ENCODE data around the gene MCF2L2.

Gene MCF2L2

GRCh38 chr3:183410280-183410679 lies 18.1 kb downstream of the MCF2L2 start:
- TF ChIP-seq CTCF (IDR thresholded peaks at IDR 0.05) (no peak), ZFX (IDR thresholded peaks at IDR 0.05; ENCODE audit: borderline replicate concordance) (no peak)
- H3K27ac ChIP-seq, result no peak overlapping the region

- H3K27ac ChIP-seq, result no peak overlapping the region
- TF ChIP-seq ZFX (IDR thresholded peaks at IDR 0.05; ENCODE audit: borderline replicate concordance) (no peak), CTCF (IDR thresholded peaks at IDR 0.05) (no peak)
Observed at GRCh38 chr3:183409219-183409618, 19.2 kb downstream of the MCF2L2 start.

- no peak for TF ChIP-seq ZFX (IDR thresholded peaks at IDR 0.05; ENCODE audit: borderline replicate concordance)
- no peak for TF ChIP-seq CTCF (IDR thresholded peaks at IDR 0.05)
- no peak overlapping the region for H3K27ac ChIP-seq
Observed at GRCh38 chr3:183401678-183402077, 26.7 kb downstream of the MCF2L2 start.

- no peak overlapping the region for H3K27ac ChIP-seq
- no peak for TF ChIP-seq CTCF (IDR thresholded peaks at IDR 0.05)
- no peak for TF ChIP-seq ZFX (IDR thresholded peaks at IDR 0.05; ENCODE audit: borderline replicate concordance)
Observed at GRCh38 chr3:183400352-183400751, 28.1 kb downstream of the MCF2L2 start.

GRCh38 chr3:183396662-183397391 lies 31.6 kb downstream of the MCF2L2 start:
- no peak for TF ChIP-seq CTCF (IDR thresholded peaks at IDR 0.05)
- no peak for TF ChIP-seq ZFX (IDR thresholded peaks at IDR 0.05; ENCODE audit: borderline replicate concordance)
- no peak overlapping the region for H3K27ac ChIP-seq

- no peak overlapping the region for H3K27ac ChIP-seq
- no peak for TF ChIP-seq ZFX (IDR thresholded peaks at IDR 0.05; ENCODE audit: borderline replicate concordance)
- TF ChIP-seq CTCF (IDR thresholded peaks at IDR 0.05), result no peak
Observed at GRCh38 chr3:183394150-183394549, 34.3 kb downstream of the MCF2L2 start.

- no peak for TF ChIP-seq ZFX (IDR thresholded peaks at IDR 0.05; ENCODE audit: borderline replicate concordance)
- TF ChIP-seq CTCF (IDR thresholded peaks at IDR 0.05), result no peak
- no peak overlapping the region for H3K27ac ChIP-seq
Observed at GRCh38 chr3:183393625-183394024, 34.8 kb downstream of the MCF2L2 start.

Measured in 22Rv1 (cell line).